ENCODE results near the gene HOXA7.

HOXA7 gene

GRCh38 chr7:27143023-27143949 lies 13.2 kb downstream of the HOXA7 start, which contains the start of gene HOXA5:
HOXA5 (minus strand) TSS chr7:27143681; CDS start chr7:27143607, 74 bp downstream.
- peak within 1 kb of the TSS; percentile 32 for H3K4me3 ChIP-seq (ENCODE audit: low read depth, low read length)
- DNase-seq (ENCODE audit: low read depth): no peak

- no peak for DNase-seq (ENCODE audit: low read depth)
- H3K4me3 ChIP-seq (ENCODE audit: low read depth, low read length): peak overlapping the region; percentile 32
Observed at GRCh38 chr7:27142580-27143022, 13.9 kb downstream of the HOXA7 start.

- no peak for DNase-seq (ENCODE audit: low read depth)
- H3K4me3 ChIP-seq (ENCODE audit: low read depth, low read length): peak overlapping the region; percentile 32
Observed at GRCh38 chr7:27141923-27142579, 14.4 kb downstream of the HOXA7 start.

- no peak overlapping the region for H3K4me3 ChIP-seq (ENCODE audit: low read depth, low read length)
- no peak for DNase-seq (ENCODE audit: low read depth)
Observed at GRCh38 chr7:27141137-27141922, 15.1 kb downstream of the HOXA7 start.

- no peak overlapping the region for H3K4me3 ChIP-seq (ENCODE audit: low read depth, low read length)
- DNase-seq (ENCODE audit: low read depth): no peak
Observed at GRCh38 chr7:27140126-27140857, 16.2 kb downstream of the HOXA7 start.

GRCh38 chr7:27139334-27140125 lies 16.9 kb downstream of the HOXA7 start:
- peak overlapping the region; percentile 3 for H3K4me3 ChIP-seq (ENCODE audit: low read depth, low read length)
- DNase-seq (ENCODE audit: low read depth): no peak

- DNase-seq (ENCODE audit: low read depth): no peak
- peak overlapping the region; percentile 3 for H3K4me3 ChIP-seq (ENCODE audit: low read depth, low read length)
Observed at GRCh38 chr7:27138985-27139333, 17.5 kb downstream of the HOXA7 start.

GRCh38 chr7:27138472-27138871 lies 18.0 kb downstream of the HOXA7 start:
- H3K4me3 ChIP-seq (ENCODE audit: low read depth, low read length): no peak overlapping the region
- DNase-seq (ENCODE audit: low read depth): no peak

GRCh38 chr7:27137640-27138315 lies 18.7 kb downstream of the HOXA7 start:
- DNase-seq (ENCODE audit: low read depth): no peak
- H3K4me3 ChIP-seq (ENCODE audit: low read depth, low read length): no peak overlapping the region

GRCh38 chr7:27134392-27134791 lies 22.1 kb downstream of the HOXA7 start:
- no peak overlapping the region for H3K4me3 ChIP-seq (ENCODE audit: low read depth, low read length)
- DNase-seq (ENCODE audit: low read depth): peak; percentile 89

GRCh38 chr7:27133409-27134231 lies 22.9 kb downstream of the HOXA7 start:
- no peak for DNase-seq (ENCODE audit: low read depth)
- H3K4me3 ChIP-seq (ENCODE audit: low read depth, low read length): no peak overlapping the region

GRCh38 chr7:27132978-27133377 lies 23.5 kb downstream of the HOXA7 start:
- H3K4me3 ChIP-seq (ENCODE audit: low read depth, low read length): no peak overlapping the region
- no peak for DNase-seq (ENCODE audit: low read depth)

GRCh38 chr7:27132214-27132613 lies 24.3 kb downstream of the HOXA7 start:
- H3K4me3 ChIP-seq (ENCODE audit: low read depth, low read length): no peak overlapping the region
- no peak for DNase-seq (ENCODE audit: low read depth)

- DNase-seq (ENCODE audit: low read depth): no peak
- H3K4me3 ChIP-seq (ENCODE audit: low read depth, low read length): peak overlapping the region; percentile 67
Observed at GRCh38 chr7:27131390-27131819, 25.1 kb downstream of the HOXA7 start.

- peak within 1 kb of the TSS; percentile 67 for H3K4me3 ChIP-seq (ENCODE audit: low read depth, low read length)
- peak; percentile 59 for DNase-seq (ENCODE audit: low read depth)
Observed at GRCh38 chr7:27130540-27131389, 25.7 kb downstream of the HOXA7 start, which contains the start of gene HOXA4. HOXA4 (minus strand) TSS chr7:27130757; CDS start chr7:27130733, 24 bp downstream.

Measured in skeletal muscle cell (primary cell).